ENCODE measurements around the gene CRYBA4. TPM values are rescaled to one million over a fixed set of nuclear protein-coding genes. Genes with fewer than 3 reads are reported as not detected.

Gene CRYBA4
- total RNA-seq (2021): not detected in 2 replicates
- Bru-seq, nascent RNA: percentile 9 among the genes with signal in this experiment
- not detected for BruChase-seq, experiment 1, labeled RNA remaining after a 2-hour chase
- BruChase-seq, experiment 2, labeled RNA remaining after a 6-hour chase: not detected
- long read RNA-seq: 0 reads

DNA sequence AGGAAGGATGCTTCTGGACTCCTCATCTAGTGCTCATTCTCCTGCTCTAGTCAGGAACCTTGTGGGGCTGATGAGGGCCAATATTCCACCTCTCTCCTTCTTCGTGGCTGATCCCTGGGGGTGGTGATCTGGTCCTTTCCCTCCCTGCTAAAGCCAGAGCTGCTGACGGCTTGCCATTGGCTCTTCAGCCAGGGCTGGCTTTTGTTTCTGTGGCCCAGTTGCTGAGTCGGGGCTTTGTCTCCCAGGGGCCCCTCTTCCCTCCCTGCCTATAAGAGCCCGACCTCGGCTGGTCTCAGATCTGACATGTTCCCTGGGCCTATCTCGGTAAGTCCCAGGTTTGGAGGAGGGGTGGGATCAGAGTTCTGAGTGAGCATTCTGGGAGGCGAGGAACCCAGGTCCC, at the start of gene CRYBA4:
Gene CRYBA4 (plus strand): TSS at position 301 of the 400 bp plus-strand sequence. CDS start 634 bp downstream, outside the sequence.
- TF ChIP-seq EZH2 (IDR thresholded peaks at IDR 0.05; ENCODE audit: borderline replicate concordance, low read depth, low read length, poor library complexity, severe bottlenecking): no peak
- TF ChIP-seq, protein P1, sequence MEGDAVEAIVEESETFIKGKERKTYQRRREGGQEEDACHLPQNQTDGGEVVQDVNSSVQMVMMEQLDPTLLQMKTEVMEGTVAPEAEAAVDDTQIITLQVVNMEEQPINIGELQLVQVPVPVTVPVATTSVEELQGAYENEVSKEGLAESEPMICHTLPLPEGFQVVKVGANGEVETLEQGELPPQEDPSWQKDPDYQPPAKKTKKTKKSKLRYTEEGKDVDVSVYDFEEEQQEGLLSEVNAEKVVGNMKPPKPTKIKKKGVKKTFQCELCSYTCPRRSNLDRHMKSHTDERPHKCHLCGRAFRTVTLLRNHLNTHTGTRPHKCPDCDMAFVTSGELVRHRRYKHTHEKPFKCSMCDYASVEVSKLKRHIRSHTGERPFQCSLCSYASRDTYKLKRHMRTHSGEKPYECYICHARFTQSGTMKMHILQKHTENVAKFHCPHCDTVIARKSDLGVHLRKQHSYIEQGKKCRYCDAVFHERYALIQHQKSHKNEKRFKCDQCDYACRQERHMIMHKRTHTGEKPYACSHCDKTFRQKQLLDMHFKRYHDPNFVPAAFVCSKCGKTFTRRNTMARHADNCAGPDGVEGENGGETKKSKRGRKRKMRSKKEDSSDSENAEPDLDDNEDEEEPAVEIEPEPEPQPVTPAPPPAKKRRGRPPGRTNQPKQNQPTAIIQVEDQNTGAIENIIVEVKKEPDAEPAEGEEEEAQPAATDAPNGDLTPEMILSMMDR (conservative IDR thresholded peaks at IDR 0.05; ENCODE audit: low read depth, low read length): no peak
- Histone ChIP-seq H3K27me3 (replicated peaks; ENCODE audit: insufficient read depth, low read depth, low read length, poor library complexity) (no peaks in the 10 kb centered on the region), H3K4me3 (ENCODE audit: low read depth, low read length, poor library complexity, severe bottlenecking) (no peak within 1 kb of the TSS), H3K9me3 (ENCODE audit: low read depth, low read length, poor library complexity, severe bottlenecking) (no peaks in the 10 kb centered on the region), H3K4me1 (ENCODE audit: insufficient read depth, low read length, poor library complexity, severe bottlenecking) (no peaks in the 10 kb centered on the region), H3K36me3 (ENCODE audit: insufficient read depth, low read length, poor library complexity, severe bottlenecking) (no peaks in the 10 kb centered on the region), H3K27ac (ENCODE audit: low read depth, low read length, poor library complexity, severe bottlenecking) (no peak within 1 kb of the TSS)
- intact Hi-C loops (cut with micrococcal nuclease; ENCODE audit: unreplicated experiment): no loop called here
- no peak for DNase-seq (ENCODE audit: low spot score)
- ChIA-PET POLR2A (ENCODE audit: low non-redundant PET) (interaction anchor here (0.6 kb wide), 1 partner anchor 61 kb away, joined by 4 read pairs; no protein-coding TSS in a partner anchor), CTCF (no interaction called here)
- no TSS peak for BruUV-seq (replicated peaks)

DNA sequence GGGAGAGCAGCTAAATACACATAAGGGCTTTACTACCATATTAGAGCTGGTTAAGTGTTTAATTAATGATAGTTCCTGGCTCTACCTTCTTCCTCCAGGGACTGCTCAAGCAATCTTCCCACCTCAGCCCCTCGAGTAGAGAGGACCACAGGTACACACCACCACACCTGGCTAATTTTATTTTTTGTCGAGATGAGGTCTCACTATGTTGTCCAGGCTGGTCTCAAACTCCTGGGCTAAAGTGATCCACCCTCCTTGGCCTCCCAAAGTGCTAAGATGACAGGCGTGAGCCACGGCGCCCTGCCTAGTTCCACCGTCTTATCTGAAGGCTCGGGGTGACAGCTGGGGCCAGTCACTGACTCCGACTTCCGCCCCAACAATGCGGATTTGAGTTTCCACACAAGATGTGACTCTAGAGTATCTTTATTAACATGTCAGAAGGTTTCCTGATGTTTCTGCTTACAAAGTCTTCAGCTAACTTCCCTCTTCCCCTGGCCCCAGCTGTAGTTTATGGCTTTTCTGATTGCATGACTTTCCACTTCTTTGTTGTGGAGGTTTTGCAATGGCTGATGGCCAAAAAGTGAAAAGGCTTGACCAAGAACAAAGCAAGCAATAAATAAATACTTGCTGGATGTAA, 48.6 kb upstream of the CRYBA4 start:
- H3K4me1 ChIP-seq (ENCODE audit: insufficient read depth, low read length, poor library complexity, severe bottlenecking): peaks cover 6% of the 10 kb centered on the region
- POLR2A ChIA-PET (ENCODE audit: low non-redundant PET): no interaction called here
- H3K9me3 ChIP-seq (ENCODE audit: low read depth, low read length, poor library complexity, severe bottlenecking): no peaks in the 10 kb centered on the region
- no peak overlapping the region for H3K27ac ChIP-seq (ENCODE audit: low read depth, low read length, poor library complexity, severe bottlenecking)
- no peaks in the 10 kb centered on the region for H3K27me3 ChIP-seq (replicated peaks; ENCODE audit: insufficient read depth, low read depth, low read length, poor library complexity)
- BruUV-seq (replicated peaks): no TSS peak
- CTCF ChIA-PET: no interaction called here
- TF ChIP-seq, protein P1 (conservative IDR thresholded peaks at IDR 0.05; ENCODE audit: low read depth, low read length): no peak
- H3K36me3 ChIP-seq (ENCODE audit: insufficient read depth, low read length, poor library complexity, severe bottlenecking): no peaks in the 10 kb centered on the region
- no peak overlapping the region for H3K4me3 ChIP-seq (ENCODE audit: low read depth, low read length, poor library complexity, severe bottlenecking)
- DNase-seq (ENCODE audit: low spot score): peak; percentile 12
- intact Hi-C loops (cut with micrococcal nuclease; ENCODE audit: unreplicated experiment): no loop called here

DNA sequence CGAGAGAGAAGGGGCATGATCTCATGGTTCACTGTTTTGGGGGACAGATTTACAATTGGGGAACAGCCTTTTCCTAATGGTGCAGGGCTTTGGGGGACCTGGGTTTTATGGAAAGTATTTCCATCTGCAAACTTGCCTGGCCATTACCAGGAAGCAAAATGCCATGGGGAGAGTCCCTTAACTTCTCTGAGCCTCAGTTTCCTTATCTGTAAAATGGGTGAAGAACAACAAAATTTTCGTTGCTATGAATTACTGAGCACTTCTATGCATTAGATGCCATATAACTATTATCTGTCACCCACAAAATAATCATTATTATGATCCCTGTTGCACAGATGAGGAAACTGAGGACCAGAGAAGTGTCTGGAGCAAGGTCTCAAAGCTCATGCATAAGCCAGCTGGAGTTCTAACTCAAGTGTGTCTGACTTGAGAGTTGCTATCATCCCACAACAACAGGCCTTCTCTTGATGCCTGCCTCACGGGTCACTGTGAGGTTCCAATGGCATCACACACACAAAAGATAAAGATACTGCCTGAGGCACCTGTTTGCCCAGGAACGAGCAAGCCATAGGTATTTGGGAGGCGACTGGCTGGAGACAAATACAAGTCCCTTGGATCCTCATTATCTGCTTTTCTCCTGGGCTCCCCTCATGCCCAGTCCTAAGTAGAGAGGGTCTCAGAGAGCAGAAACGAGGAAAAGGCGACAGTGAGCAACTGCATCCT, 47.6 kb upstream of the CRYBA4 start:
- intact Hi-C loops (cut with micrococcal nuclease; ENCODE audit: unreplicated experiment): no loop called here
- POLR2A ChIA-PET (ENCODE audit: low non-redundant PET): no interaction called here
- DNase-seq (ENCODE audit: low spot score): no peak
- no TSS peak for BruUV-seq (replicated peaks)
- Histone ChIP-seq H3K27ac (ENCODE audit: low read depth, low read length, poor library complexity, severe bottlenecking) (no peak overlapping the region), H3K4me3 (ENCODE audit: low read depth, low read length, poor library complexity, severe bottlenecking) (no peak overlapping the region), H3K4me1 (ENCODE audit: insufficient read depth, low read length, poor library complexity, severe bottlenecking) (peaks cover 6% of the 10 kb centered on the region), H3K9me3 (ENCODE audit: low read depth, low read length, poor library complexity, severe bottlenecking) (no peaks in the 10 kb centered on the region), H3K27me3 (replicated peaks; ENCODE audit: insufficient read depth, low read depth, low read length, poor library complexity) (no peaks in the 10 kb centered on the region), H3K36me3 (ENCODE audit: insufficient read depth, low read length, poor library complexity, severe bottlenecking) (no peaks in the 10 kb centered on the region)
- TF ChIP-seq, protein P1 (conservative IDR thresholded peaks at IDR 0.05; ENCODE audit: low read depth, low read length): no peak
- CTCF ChIA-PET: no interaction called here
